ENCODE data around the gene TRMO. TPM values are rescaled to one million over a fixed set of nuclear protein-coding genes. Genes with fewer than 3 reads are reported as not detected.

The TRMO gene
- total RNA-seq, 4 donors from 2014 or later: 25.7 to 104 (median 29.3) TPM

DNA sequence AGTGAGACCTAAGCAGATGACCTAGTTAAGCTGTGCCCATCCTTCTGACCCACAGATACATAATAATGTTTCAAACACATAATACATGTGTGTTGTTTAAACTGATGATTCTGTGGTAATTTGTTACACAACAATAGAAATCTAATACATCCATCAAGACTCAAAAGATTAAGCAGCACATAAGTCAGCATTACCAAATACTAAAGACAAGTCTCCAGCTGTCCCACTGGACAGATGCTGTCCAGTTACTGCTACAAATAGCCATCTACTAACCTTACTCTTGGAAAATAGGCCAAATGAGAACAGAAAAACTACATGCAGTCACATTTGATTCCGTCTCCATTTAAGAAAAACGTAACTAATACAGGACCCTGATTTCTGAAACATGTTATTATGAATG, 10.8 kb downstream of the TRMO start:
- peaks cover 0 to 11% (median 0%) of the 10 kb centered on the region in 4 donors for H3K4me1 ChIP-seq
- TF ChIP-seq CTCF (IDR thresholded peaks at IDR 0.05): no peak
- TF ChIP-seq POLR2A (IDR thresholded peaks at IDR 0.05): no peak
- no peaks in the 10 kb centered on the region for H3K9me3 ChIP-seq
- peaks cover 0 to 77% (median 0%) of the 10 kb centered on the region in 3 donors for H3K36me3 ChIP-seq
- no peak for DNase-seq
- no peak overlapping the region for H3K4me3 ChIP-seq
- H3K27ac ChIP-seq: no peak overlapping the region
- H3K27me3 ChIP-seq: no peaks in the 10 kb centered on the region

DNA sequence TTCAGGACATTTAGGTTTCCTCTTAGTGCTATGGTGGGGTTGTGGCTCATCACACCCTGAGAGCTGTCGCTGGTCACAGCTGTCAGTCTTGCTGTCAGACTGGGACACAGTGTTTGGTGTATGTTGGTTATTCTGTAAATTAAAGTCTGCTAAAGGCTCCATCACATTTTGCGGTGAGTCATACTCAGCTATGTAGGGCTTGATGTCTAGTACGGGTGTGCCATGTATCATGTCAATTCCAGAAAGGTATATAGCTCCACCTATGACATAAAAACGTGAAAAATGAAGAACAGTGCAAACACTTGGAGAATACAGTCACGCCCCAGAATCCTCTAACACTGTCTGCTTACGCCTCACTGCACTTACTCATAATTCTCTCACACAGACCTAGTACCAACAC, 11.9 kb downstream of the TRMO start:
- no peak for DNase-seq
- H3K4me3 ChIP-seq: no peak overlapping the region
- no peaks in the 10 kb centered on the region for H3K9me3 ChIP-seq
- H3K4me1 ChIP-seq: peaks cover 0 to 20% (median 0%) of the 10 kb centered on the region in 4 donors
- TF ChIP-seq POLR2A (IDR thresholded peaks at IDR 0.05): no peak
- H3K27me3 ChIP-seq: no peaks in the 10 kb centered on the region
- H3K27ac ChIP-seq: no peak overlapping the region
- H3K36me3 ChIP-seq: peaks cover 0 to 71% (median 0%) of the 10 kb centered on the region in 3 donors

GRCh38 chr9:97908705-97909104, 13.6 kb downstream of the TRMO start:
- no peak for TF ChIP-seq POLR2A (IDR thresholded peaks at IDR 0.05)
- TF ChIP-seq CTCF (IDR thresholded peaks at IDR 0.05): no peak
- Histone ChIP-seq H3K27me3 (no peaks in the 10 kb centered on the region), H3K27ac (no peak overlapping the region), H3K4me3 (no peak overlapping the region), H3K4me1 (peaks cover 0 to 20% (median 0%) of the 10 kb centered on the region in 4 donors), H3K9me3 (no peaks in the 10 kb centered on the region), H3K36me3 (peaks cover 0 to 71% (median 0%) of the 10 kb centered on the region in 3 donors)
- no peak for DNase-seq

DNA sequence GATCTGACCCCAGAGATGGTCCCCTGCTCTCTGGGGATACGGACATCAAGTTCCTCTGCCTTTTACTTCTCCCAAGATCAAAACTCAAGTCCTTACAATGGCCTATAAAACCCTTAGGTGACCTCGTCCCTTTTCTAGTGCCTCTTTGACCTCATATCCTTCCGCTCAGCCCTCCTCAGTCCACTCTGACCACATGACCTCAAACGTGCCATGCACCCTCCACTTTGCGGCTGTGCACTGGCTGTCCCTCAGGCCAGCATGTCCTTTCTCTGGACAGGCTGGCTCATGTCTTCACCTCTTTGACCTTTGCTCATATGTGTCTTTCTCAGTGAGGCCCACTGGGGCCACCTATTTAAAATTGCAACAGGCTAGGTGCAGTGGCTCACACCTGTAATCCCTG, 14.7 kb downstream of the TRMO start:
- DNase-seq: no peak

GRCh38 chr9:97907046-97907445, 15.3 kb downstream of the TRMO start:
- Histone ChIP-seq H3K4me1 (peaks cover 0 to 20% (median 0%) of the 10 kb centered on the region in 4 donors), H3K27ac (peak overlapping the region in 3 of 4 donors; percentile 6 to 62 (median 11)), H3K36me3 (peaks cover 0 to 65% (median 0%) of the 10 kb centered on the region in 3 donors), H3K9me3 (no peaks in the 10 kb centered on the region), H3K27me3 (no peaks in the 10 kb centered on the region), H3K4me3 (no peak overlapping the region)
- peak in 2 of 3 donors; percentile 43 to 58 for DNase-seq
- no peak for TF ChIP-seq CTCF (IDR thresholded peaks at IDR 0.05)
- TF ChIP-seq POLR2A (IDR thresholded peaks at IDR 0.05): no peak

More for the DNA sequence above, 14.7 kb downstream of the TRMO start:
- peak overlapping the region in 3 of 4 donors; percentile 6 to 62 (median 11) for H3K27ac ChIP-seq
- no peak overlapping the region for H3K4me3 ChIP-seq
- H3K9me3 ChIP-seq: no peaks in the 10 kb centered on the region
- TF ChIP-seq POLR2A (IDR thresholded peaks at IDR 0.05) (no peak), CTCF (IDR thresholded peaks at IDR 0.05) (no peak)
- H3K36me3 ChIP-seq: peaks cover 0 to 70% (median 0%) of the 10 kb centered on the region in 3 donors
- H3K27me3 ChIP-seq: no peaks in the 10 kb centered on the region
- H3K4me1 ChIP-seq: peaks cover 0 to 20% (median 0%) of the 10 kb centered on the region in 4 donors

DNA sequence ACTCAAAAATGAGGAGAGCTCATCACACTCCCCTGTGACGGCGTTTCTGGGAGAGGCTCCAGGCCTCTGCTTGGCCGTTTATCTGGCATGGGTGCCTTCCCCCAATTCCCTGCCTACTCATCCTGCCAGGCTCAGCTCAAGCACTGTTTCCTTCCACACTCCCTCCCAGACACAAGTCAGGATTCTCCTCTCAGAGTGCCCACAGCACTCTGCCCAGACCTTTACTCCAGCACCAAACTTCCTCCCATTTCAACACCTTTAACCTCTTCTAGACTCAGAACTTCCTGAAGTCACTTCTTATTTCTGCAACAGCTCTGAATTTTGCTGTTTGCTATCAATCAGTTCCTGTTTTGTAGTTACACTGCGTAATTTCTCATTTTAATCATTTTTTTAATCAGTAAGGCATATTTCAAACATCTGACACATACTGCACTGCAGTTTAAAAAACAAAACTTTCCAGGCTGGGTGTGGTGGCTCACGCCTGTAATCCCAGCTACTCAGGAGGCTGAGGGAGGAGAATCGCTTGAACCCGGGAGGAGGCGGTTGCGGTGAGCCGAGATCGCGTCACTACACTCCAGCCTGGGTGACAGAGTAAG, 16.0 kb downstream of the TRMO start:
- no peak overlapping the region for H3K4me3 ChIP-seq
- H3K9me3 ChIP-seq: no peaks in the 10 kb centered on the region
- DNase-seq: no peak
- H3K27me3 ChIP-seq: no peaks in the 10 kb centered on the region
- TF ChIP-seq CTCF (IDR thresholded peaks at IDR 0.05): no peak
- peak overlapping the region in 3 of 4 donors; percentile 6 to 62 (median 11) for H3K27ac ChIP-seq
- peaks cover 0 to 58% (median 0%) of the 10 kb centered on the region in 3 donors for H3K36me3 ChIP-seq
- H3K4me1 ChIP-seq: peaks cover 0 to 20% (median 0%) of the 10 kb centered on the region in 4 donors

Data from Peyer's patch (tissue), 4 donors.